Karpas-422 (cell line): Measurements from ENCODE around the gene CHST11. TPM values are rescaled to one million over a fixed set of nuclear protein-coding genes. Genes with fewer than 3 reads are reported as not detected.
A peak's percentile ranks its signal among the peaks of the same experiment; 100 is the strongest.

Source experiments
- DNase-seq: peaks from one replicate; pipeline ENCODE4 v3.0.0-alpha.2; 2015
- H2AFZ ChIP-seq: fragments of 200-600 bp; sonication (generic); 2 replicates; pipeline ENCODE4 v1.6.1; 2014; ENCODE audit warnings: antibody characterized with exemption, low read length, mixed read lengths
- H3K27ac ChIP-seq: fragments of 200-600 bp; sonication (generic); 2 replicates; pipeline ENCODE4 v1.5.1; 2014; ENCODE audit warnings: mild to moderate bottlenecking, low read length, moderate library complexity
- H3K27me3 ChIP-seq: fragments of 200-600 bp; sonication (generic); 2 replicates; pipeline ENCODE4 v1.6.1; 2014; ENCODE audit warnings: low read length, mixed read lengths
- H3K36me3 ChIP-seq: fragments of 200-600 bp; sonication (generic); 2 replicates; pipeline ENCODE4 v1.6.1; 2014; ENCODE audit warnings: low read length, mixed read lengths; ENCODE audit not compliant: insufficient read depth
- H3K4me1 ChIP-seq: fragments of 200-600 bp; sonication (generic); 2 replicates; pipeline ENCODE4 v1.6.1; 2014; ENCODE audit warnings: mild to moderate bottlenecking, low read length, mixed read lengths
- H3K4me2 ChIP-seq: fragments of 200-600 bp; sonication (generic); 2 replicates; pipeline ENCODE4 v1.6.1; 2014; ENCODE audit warnings: low read length, low read depth, mild to moderate bottlenecking; ENCODE audit not compliant: poor library complexity, severe bottlenecking
- H3K4me3 ChIP-seq: fragments of 200-600 bp; sonication (generic); 2 replicates; pipeline ENCODE4 v1.5.1; 2014; ENCODE audit warnings: mild to moderate bottlenecking, antibody characterized with exemption, low read length, mixed read lengths
- H3K79me2 ChIP-seq: fragments of 200-600 bp; sonication (generic); 2 replicates; pipeline ENCODE4 v1.6.1; 2014; ENCODE audit warnings: mild to moderate bottlenecking, low read length, mixed read lengths
- H3K9ac ChIP-seq: fragments of 200-600 bp; sonication (generic); 2 replicates; pipeline ENCODE4 v1.6.0; 2014; ENCODE audit warnings: low read length
- H3K9me2 ChIP-seq: fragments of 200-600 bp; sonication (generic), shearing (Covaris generic); replicated peaks from 2 replicates; pipeline ENCODE4 v1.6.0; 2014; ENCODE audit warnings: mild to moderate bottlenecking, low read length, moderate library complexity; ENCODE audit not compliant: insufficient read depth
- H3K9me3 ChIP-seq: fragments of 300-700, 200-600 bp; sonication (generic); 2 replicates; pipeline ENCODE4 v1.6.1; 2014; ENCODE audit warnings: low read length, mixed read lengths
- H4K20me1 ChIP-seq: fragments of 200-600 bp; sonication (generic); 2 replicates; pipeline ENCODE4 v1.6.1; 2014; ENCODE audit warnings: mild to moderate bottlenecking, antibody characterized with exemption, low read length, low read depth; ENCODE audit not compliant: insufficient read depth
- total RNA-seq: library from RNA; depleted of rRNA; stranded (reverse); fragments of >200 nt; shearing (Covaris generic); gene quantifications from 2 replicates; pipeline ENCODE4 v1.2.3, GENCODE V29; 2014; ENCODE audit warnings: low replicate concordance

The CHST11 gene
- total RNA-seq, 1 experiment from 2014 or later = not detected

DNA sequence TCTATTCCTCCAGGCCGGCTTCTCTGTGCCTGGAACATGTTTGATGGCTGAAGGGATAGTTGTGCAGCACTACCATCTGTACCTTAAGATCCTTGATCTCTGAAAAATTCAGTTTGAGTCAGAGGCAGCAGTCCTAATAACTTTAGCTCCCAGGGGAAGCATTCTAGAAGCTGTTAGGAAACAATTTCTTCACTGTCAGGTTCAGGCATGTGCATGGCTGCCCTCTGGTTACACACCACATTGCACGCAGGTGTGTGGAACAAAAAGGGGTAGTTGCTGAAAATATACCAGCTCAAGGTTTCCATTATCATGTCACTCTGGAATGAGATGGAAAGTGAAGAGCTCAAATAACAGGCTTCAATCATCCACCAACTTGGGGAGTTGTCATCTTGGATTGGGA is 80.1 kb downstream of the CHST11 start:
- no peaks in the 10 kb centered on the region for H3K27me3 ChIP-seq
- H3K9ac ChIP-seq = no peak overlapping the region
- no peaks in the 10 kb centered on the region for H3K36me3 ChIP-seq
- H3K4me3 ChIP-seq = no peak overlapping the region
- H2AFZ ChIP-seq = no peak overlapping the region
- H3K4me2 ChIP-seq = no peak overlapping the region
- H3K4me1 ChIP-seq = peaks cover 6% of the 10 kb centered on the region
- no peak for DNase-seq
- no peaks in the 10 kb centered on the region for H3K9me3 ChIP-seq
- no peak overlapping the region for H3K27ac ChIP-seq
- H3K9me2 ChIP-seq = no peaks in the 10 kb centered on the region
- no peaks in the 10 kb centered on the region for H3K79me2 ChIP-seq
- H4K20me1 ChIP-seq = no peaks in the 10 kb centered on the region

DNA sequence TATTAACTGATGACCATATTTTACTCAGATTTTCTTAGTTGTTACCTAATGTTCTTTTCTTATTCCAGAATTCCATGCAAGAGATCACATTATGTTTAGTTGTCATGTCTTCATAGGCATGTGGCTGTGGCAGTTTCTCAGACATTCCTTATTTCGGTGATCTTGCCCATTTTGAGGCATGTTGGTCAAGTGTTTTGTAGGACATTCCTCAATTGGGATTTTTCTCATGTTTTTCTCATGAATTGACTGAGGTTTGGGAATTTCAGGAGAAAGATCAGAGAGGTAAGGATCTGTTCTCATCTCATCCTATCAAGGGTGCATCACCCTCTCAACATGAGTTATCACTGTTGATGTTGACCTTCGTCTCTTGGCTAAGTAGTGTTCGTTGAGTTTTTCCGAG is 81.3 kb downstream of the CHST11 start:
- no peaks in the 10 kb centered on the region for H3K36me3 ChIP-seq
- H4K20me1 ChIP-seq = no peaks in the 10 kb centered on the region
- H3K79me2 ChIP-seq = no peaks in the 10 kb centered on the region
- no peak for DNase-seq
- H2AFZ ChIP-seq = no peak overlapping the region
- H3K27me3 ChIP-seq = no peaks in the 10 kb centered on the region
- no peak overlapping the region for H3K4me3 ChIP-seq
- no peak overlapping the region for H3K4me2 ChIP-seq
- H3K27ac ChIP-seq = no peak overlapping the region
- no peaks in the 10 kb centered on the region for H3K9me3 ChIP-seq
- peaks cover 6% of the 10 kb centered on the region for H3K4me1 ChIP-seq
- H3K9me2 ChIP-seq = no peaks in the 10 kb centered on the region
- H3K9ac ChIP-seq = no peak overlapping the region

DNA sequence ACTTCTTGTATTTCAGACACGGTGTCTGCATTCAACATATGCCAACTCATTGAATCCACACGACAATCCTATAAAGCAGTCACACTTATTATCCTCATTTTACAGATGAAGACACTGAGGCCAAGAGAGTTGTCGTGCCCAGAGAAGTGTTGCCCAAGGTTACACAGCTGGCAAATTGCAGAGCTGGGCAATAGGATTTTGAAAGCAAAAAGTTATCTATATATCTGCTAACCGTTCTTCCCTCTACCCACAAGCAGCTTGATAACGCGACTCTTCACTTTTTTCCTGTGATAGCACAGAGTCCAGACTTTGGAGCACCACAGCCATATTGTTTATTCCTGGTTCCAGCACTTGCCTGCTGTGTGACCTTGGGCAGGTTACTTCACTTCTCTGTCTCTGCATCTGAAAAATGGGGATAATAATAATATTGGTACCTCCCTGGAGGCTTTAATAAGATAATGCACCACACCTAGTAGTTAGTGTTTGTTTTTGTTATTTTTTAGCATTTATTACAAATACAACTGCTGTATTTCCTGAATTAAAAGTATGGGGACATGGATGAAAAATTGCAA is 82.2 kb downstream of the CHST11 start:
- Histone ChIP-seq H2AFZ (no peak overlapping the region), H3K9me2 (no peaks in the 10 kb centered on the region), H3K36me3 (no peaks in the 10 kb centered on the region), H3K9ac (no peak overlapping the region), H3K4me1 (peaks cover 6% of the 10 kb centered on the region), H3K4me2 (no peak overlapping the region), H3K4me3 (no peak overlapping the region), H3K27me3 (no peaks in the 10 kb centered on the region), H3K9me3 (no peaks in the 10 kb centered on the region), H3K79me2 (no peaks in the 10 kb centered on the region), H3K27ac (no peak overlapping the region), H4K20me1 (no peaks in the 10 kb centered on the region)
- no peak for DNase-seq

DNA sequence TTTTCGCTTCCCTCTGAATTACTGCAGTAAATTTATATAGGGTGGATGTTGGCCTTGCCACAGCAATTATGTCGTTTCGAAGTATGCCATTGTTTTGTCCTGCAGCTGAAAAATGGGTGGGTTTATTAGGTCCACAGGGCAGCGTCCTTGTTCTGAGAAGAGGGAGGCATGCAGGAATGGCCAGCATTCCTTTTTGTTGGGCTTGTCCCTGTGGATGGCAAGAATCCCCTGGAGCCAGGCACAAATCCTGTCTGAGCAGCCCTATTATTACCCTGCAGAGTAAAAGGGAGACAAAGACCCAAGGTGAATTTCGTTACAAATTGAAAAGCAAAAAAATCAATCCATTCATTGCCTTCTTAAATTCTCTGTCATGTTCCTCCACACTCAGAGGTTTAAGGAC is 88.1 kb downstream of the CHST11 start:
- H3K4me2 ChIP-seq = no peak overlapping the region
- no peaks in the 10 kb centered on the region for H3K9me2 ChIP-seq
- no peak overlapping the region for H3K4me3 ChIP-seq
- 0 out of 2 replicates have a peak, but pooled peaks cover under 1% of the 10 kb centered on the region for H4K20me1 ChIP-seq
- no peaks in the 10 kb centered on the region for H3K4me1 ChIP-seq
- no peaks in the 10 kb centered on the region for H3K27me3 ChIP-seq
- no peaks in the 10 kb centered on the region for H3K9me3 ChIP-seq
- no peak for DNase-seq
- H3K79me2 ChIP-seq = no peaks in the 10 kb centered on the region
- no peaks in the 10 kb centered on the region for H3K36me3 ChIP-seq
- no peak overlapping the region for H3K9ac ChIP-seq
- H3K27ac ChIP-seq = no peak overlapping the region
- no peak overlapping the region for H2AFZ ChIP-seq

DNA sequence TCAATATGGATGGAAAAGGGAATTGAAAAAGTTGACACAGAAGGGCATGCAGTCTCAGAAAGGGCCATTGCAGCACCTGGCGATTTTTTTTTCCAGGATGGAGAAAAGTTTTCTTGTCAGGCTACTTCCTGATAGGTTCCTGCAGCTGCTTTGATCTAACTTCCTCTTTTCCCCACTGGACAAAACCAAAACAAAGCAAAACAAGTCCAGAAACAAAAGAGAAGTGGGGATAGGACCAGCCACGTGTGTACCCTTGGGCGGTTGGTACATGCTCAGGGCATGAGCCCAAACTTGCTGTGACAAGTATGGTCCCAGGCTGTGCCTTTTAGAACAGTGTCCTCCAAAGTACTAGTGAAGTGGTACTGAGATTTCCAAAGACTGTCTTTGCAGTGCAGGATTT is 89.8 kb downstream of the CHST11 start:
- no peaks in the 10 kb centered on the region for H3K9me3 ChIP-seq

DNA sequence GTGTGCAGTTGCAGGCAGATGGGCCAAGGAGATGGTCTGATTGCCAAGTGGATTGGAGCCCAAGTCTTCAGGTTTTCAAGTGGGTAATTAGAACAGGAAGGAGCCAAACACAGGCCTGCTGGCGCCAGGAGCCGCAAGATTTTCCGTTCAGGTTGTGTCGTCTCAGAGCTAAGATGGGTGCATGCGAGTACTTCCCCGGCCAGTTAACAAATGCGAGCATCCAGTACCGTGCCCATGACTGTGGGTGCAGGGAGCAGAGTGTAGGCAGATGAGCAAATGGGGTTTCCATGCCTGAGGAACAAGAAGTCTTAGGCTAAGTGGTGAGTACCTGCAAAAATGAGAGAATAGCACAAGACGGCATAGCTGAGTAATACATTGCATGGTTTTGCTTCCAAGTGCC is 90.5 kb downstream of the CHST11 start:
- no peak for DNase-seq
- Histone ChIP-seq H3K36me3 (no peaks in the 10 kb centered on the region), H3K27ac (no peak overlapping the region), H4K20me1 (peaks cover 3% of the 10 kb centered on the region), H3K9me3 (no peaks in the 10 kb centered on the region), H2AFZ (no peak overlapping the region), H3K79me2 (no peaks in the 10 kb centered on the region), H3K4me1 (peaks cover 14% of the 10 kb centered on the region), H3K4me3 (no peak overlapping the region), H3K4me2 (no peak overlapping the region), H3K9me2 (no peaks in the 10 kb centered on the region), H3K27me3 (no peaks in the 10 kb centered on the region; the same call in 1 of the 2 replicates), H3K9ac (no peak overlapping the region)

More for the DNA sequence above, 89.8 kb downstream of the CHST11 start:
- Histone ChIP-seq H3K4me3 (no peak overlapping the region), H3K79me2 (no peaks in the 10 kb centered on the region), H3K4me1 (peaks cover 7% of the 10 kb centered on the region), H2AFZ (no peak overlapping the region), H3K4me2 (no peak overlapping the region), H3K9ac (no peak overlapping the region), H3K9me2 (no peaks in the 10 kb centered on the region), H3K36me3 (no peaks in the 10 kb centered on the region), H3K27me3 (no peaks in the 10 kb centered on the region; the same call in 1 of the 2 replicates), H4K20me1 (peaks cover 3% of the 10 kb centered on the region), H3K27ac (no peak overlapping the region)
- DNase-seq = no peak

DNA sequence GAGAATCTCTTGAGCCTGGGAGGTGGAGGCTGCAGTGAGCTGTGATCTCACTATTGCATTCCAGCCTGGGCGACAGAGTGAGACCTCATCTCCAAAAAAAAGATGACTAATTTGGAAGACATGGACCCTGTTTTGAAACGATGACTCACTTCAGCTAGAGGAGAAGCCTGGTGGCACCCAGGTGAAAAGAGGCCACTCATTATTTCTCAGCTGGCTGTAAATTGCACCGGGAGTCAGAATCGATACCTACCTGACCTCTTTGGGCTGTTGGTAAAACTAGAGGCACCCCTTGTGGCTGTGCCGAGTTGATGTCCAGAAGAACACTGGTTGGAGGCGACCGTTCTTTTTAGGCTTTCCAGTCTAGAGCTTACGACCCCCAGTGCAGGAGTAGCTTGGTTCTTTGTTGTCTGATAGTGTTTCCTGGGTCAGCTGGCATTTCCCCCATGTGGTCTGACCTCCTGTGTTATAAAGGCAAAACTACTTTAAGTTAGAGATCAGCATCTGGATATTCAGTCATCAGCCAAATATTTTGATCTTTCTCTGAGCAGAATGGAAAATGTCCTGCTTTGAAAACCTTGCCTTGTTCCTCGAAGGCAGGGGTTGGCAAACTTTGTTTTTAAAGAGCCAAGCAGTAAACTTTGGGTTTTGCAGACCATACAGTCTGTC is 93.2 kb downstream of the CHST11 start:
- no peak overlapping the region for H3K4me2 ChIP-seq
- H4K20me1 ChIP-seq = peaks cover 3% of the 10 kb centered on the region
- H2AFZ ChIP-seq = no peak overlapping the region
- H3K9me2 ChIP-seq = no peaks in the 10 kb centered on the region
- no peak for DNase-seq
- H3K9ac ChIP-seq = no peak overlapping the region
- no peaks in the 10 kb centered on the region for H3K9me3 ChIP-seq
- peaks cover 2% of the 10 kb centered on the region; the same call in 1 of the 2 replicates for H3K27me3 ChIP-seq
- H3K79me2 ChIP-seq = no peaks in the 10 kb centered on the region
- no peak overlapping the region for H3K27ac ChIP-seq
- no peak overlapping the region for H3K4me3 ChIP-seq
- peaks cover 14% of the 10 kb centered on the region for H3K4me1 ChIP-seq
- no peaks in the 10 kb centered on the region for H3K36me3 ChIP-seq

DNA sequence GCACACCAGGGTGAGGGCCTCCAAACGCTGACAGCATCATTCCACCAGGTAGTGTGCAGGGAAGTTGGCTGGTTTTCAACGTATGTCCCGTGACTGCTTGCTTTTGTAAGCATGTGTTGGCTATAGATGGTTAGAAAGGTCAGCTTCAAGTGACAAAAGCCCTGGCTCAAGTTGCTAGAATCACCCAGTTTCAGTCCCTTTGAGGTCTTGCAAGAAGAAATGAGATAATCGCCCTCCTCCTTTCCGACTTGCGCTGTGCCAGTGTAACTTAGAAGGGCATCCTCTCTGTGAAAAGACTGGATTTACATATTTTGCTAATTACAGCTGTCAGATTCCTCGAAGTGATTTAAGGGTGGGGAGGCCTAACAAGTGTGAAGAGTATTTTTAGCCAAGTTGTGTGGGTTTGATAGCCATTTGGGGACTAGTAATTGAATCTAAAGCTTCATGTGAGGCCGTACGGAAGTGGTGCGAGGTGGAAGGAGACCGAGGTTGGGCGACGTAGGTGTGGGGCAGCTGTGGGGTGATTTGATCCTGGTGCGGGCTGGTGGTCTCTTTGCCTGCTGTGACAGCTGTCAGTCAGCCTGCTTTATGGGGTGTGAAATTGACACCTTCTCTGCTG is 94.7 kb downstream of the CHST11 start:
- Histone ChIP-seq H3K9me3 (no peaks in the 10 kb centered on the region), H3K27ac (no peak overlapping the region), H4K20me1 (peaks cover 3% of the 10 kb centered on the region), H2AFZ (no peak overlapping the region), H3K36me3 (no peaks in the 10 kb centered on the region), H3K4me1 (peaks cover 14% of the 10 kb centered on the region), H3K79me2 (no peaks in the 10 kb centered on the region), H3K27me3 (peaks cover 2% of the 10 kb centered on the region; the same call in 1 of the 2 replicates), H3K4me2 (no peak overlapping the region), H3K9ac (no peak overlapping the region), H3K9me2 (no peaks in the 10 kb centered on the region), H3K4me3 (no peak overlapping the region)
- DNase-seq = peak; percentile 80
